Loucy (cell line): ENCODE measurements around the gene PDE6C.

Source experiments
- H2AFZ ChIP-seq: fragments of 200-600 bp; sonication (generic); 2 replicates; pipeline ENCODE4 v1.6.0; 2016; ENCODE audit warnings: antibody characterized with exemption, mild to moderate bottlenecking, low read length, moderate library complexity
- H3F3A ChIP-seq: fragments of 200-600 bp; 2 replicates; pipeline ENCODE4 v1.6.0; 2016; ENCODE audit warnings: antibody characterized with exemption, low read depth, mild to moderate bottlenecking
- H3K27me3 ChIP-seq: fragments of 200-600 bp; sonication (generic); 2 replicates; pipeline ENCODE4 v1.6.1; 2014; ENCODE audit warnings: low read length, mild to moderate bottlenecking; ENCODE audit not compliant: insufficient read depth, poor library complexity, severe bottlenecking
- H3K36me3 ChIP-seq: fragments of 200-600 bp; sonication (generic); 2 replicates; pipeline ENCODE4 v1.6.1; 2016; ENCODE audit warnings: low read length; ENCODE audit not compliant: insufficient read depth
- H3K4me1 ChIP-seq: fragments of 200-600 bp; sonication (generic); 2 replicates; pipeline ENCODE4 v1.5.1; 2014; ENCODE audit warnings: low read length, mild to moderate bottlenecking; ENCODE audit not compliant: insufficient read depth, poor library complexity, severe bottlenecking
- H3K4me2 ChIP-seq: fragments of 200-600 bp; sonication (generic); 2 replicates; pipeline ENCODE4 v1.6.0; 2014; ENCODE audit warnings: antibody characterized with exemption, low read length, low read depth, mild to moderate bottlenecking; ENCODE audit not compliant: poor library complexity, severe bottlenecking
- H3K4me3 ChIP-seq: fragments of 200-600 bp; sonication (generic); 2 replicates; pipeline ENCODE4 v1.5.1; 2014; ENCODE audit warnings: low read length, mild to moderate bottlenecking, mixed read lengths; ENCODE audit not compliant: poor library complexity, severe bottlenecking
- H3K79me2 ChIP-seq: fragments of 200-600 bp; sonication (generic); 2 replicates; pipeline ENCODE4 v1.6.1; 2014; ENCODE audit warnings: low read length; ENCODE audit not compliant: insufficient read depth
- H3K9ac ChIP-seq: fragments of 200-600 bp; sonication (generic); 2 replicates; pipeline ENCODE4 v1.6.0; 2014; ENCODE audit warnings: mild to moderate bottlenecking, low read depth, low read length, moderate library complexity; ENCODE audit not compliant: poor library complexity, severe bottlenecking
- H3K9me2 ChIP-seq: fragments of 200-600 bp; sonication (generic); replicated peaks from 2 replicates; pipeline ENCODE4 v1.6.1; 2016; ENCODE audit warnings: low read depth, low read length, mixed read lengths
- H3K9me3 ChIP-seq: fragments of 200-600 bp; sonication (generic); 2 replicates; pipeline ENCODE4 v1.6.1; 2014; ENCODE audit warnings: mild to moderate bottlenecking, antibody characterized with exemption, low read length, low read depth; ENCODE audit not compliant: insufficient read depth
- H4K20me1 ChIP-seq: fragments of 200-600 bp; sonication (generic); 2 replicates; pipeline ENCODE4 v1.6.0; 2014; ENCODE audit warnings: antibody characterized with exemption, low read length, mild to moderate bottlenecking; ENCODE audit not compliant: insufficient read depth, poor library complexity, severe bottlenecking
- EZH2phosphoT487 ChIP-seq: fragments of 200-600 bp; IDR thresholded peaks from 2 replicates; pipeline ENCODE4 v1.6.1; 2018; ENCODE audit warnings: antibody characterized with exemption, mild to moderate bottlenecking, moderate library complexity, borderline replicate concordance
- TF ChIP-seq, protein P1 (sequence below): fragments of 200-600 bp; sonication (generic); conservative IDR thresholded peaks from 2 replicates; pipeline ENCODE4 v1.5.1; 2014; ENCODE audit warnings: mild to moderate bottlenecking, antibody characterized with exemption, low read length

PDE6C gene

DNA sequence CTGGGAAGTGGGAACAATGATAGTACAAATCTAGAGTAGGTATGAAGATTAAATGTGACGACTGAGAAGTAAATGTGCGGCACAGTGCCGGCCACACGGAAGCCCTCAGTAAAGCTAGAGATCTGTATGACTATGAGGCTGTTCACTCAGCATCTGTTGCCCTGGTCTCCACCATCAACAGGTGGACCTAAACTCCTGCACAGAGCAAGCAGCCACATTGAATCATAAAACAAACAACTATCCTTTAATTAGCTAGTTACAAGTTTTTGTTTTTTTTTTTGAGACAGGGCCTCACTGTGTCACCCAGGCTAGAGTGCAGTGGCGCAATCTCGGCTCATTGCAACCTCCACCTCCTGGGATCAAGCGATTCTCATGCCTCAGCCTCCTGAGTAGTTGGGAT, 27.9 kb upstream of the PDE6C start:
- Histone ChIP-seq H3K9ac (no peak overlapping the region), H4K20me1 (no peaks in the 10 kb centered on the region), H3K9me3 (no peaks in the 10 kb centered on the region), H2AFZ (no peak overlapping the region), H3K4me2 (no peak overlapping the region), H3K4me1 (no peaks in the 10 kb centered on the region), H3K9me2 (no peaks in the 10 kb centered on the region), H3K36me3 (no peaks in the 10 kb centered on the region), H3K27me3 (no peaks in the 10 kb centered on the region), H3K4me3 (no peak overlapping the region), H3K79me2 (no peaks in the 10 kb centered on the region), H3F3A (no peaks in the 10 kb centered on the region)
- TF ChIP-seq EZH2phosphoT487 = no peak
- TF ChIP-seq, protein P1, sequence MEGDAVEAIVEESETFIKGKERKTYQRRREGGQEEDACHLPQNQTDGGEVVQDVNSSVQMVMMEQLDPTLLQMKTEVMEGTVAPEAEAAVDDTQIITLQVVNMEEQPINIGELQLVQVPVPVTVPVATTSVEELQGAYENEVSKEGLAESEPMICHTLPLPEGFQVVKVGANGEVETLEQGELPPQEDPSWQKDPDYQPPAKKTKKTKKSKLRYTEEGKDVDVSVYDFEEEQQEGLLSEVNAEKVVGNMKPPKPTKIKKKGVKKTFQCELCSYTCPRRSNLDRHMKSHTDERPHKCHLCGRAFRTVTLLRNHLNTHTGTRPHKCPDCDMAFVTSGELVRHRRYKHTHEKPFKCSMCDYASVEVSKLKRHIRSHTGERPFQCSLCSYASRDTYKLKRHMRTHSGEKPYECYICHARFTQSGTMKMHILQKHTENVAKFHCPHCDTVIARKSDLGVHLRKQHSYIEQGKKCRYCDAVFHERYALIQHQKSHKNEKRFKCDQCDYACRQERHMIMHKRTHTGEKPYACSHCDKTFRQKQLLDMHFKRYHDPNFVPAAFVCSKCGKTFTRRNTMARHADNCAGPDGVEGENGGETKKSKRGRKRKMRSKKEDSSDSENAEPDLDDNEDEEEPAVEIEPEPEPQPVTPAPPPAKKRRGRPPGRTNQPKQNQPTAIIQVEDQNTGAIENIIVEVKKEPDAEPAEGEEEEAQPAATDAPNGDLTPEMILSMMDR = no peak

DNA sequence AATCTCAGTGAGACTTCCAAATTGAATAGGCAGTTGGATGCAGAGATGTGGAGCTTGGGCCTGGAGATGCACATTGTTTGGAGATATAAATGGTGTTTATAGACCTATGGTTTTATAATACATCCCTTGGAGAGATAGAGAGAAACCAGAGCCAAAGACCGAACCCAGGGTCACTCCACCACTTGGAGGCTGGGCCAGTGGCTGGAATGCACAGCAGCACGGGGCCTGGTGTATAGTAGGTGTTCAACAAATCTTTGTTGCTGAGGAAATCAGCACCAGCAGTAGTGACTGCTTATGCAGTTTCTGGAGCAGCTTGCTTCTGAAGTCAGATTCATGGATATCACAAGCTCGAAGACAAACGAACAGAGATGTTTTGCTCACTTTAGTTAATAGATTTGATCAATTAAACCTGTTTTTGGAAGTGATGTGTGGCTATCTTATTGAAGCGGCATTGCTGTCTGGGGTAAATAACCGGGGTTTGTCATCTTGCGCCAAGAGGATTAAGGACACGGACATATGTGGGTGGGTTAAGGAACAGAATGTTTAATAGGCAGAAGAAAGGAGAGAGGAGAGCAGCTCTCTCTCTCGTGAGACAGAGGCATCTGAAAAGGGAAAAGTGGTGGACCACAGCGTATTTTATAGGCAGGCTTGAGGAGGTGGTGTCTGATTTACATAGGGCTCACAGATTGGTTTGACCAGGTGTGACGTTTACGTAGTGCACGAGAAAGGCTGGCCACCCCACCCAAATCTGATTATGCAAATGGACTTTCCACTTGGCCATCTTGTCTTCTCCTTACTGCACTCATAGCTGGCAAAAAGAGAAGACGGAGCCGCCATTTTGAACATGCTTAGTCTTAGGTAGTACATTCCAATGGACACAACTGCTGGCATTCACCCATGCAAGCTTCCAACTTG, 22.4 kb upstream of the PDE6C start:
- H3K4me1 ChIP-seq = no peaks in the 10 kb centered on the region
- H3K9me2 ChIP-seq = no peaks in the 10 kb centered on the region
- H3K9ac ChIP-seq = no peak overlapping the region
- no peak overlapping the region for H2AFZ ChIP-seq
- H3K36me3 ChIP-seq = no peaks in the 10 kb centered on the region
- no peaks in the 10 kb centered on the region for H3K9me3 ChIP-seq
- H4K20me1 ChIP-seq = no peaks in the 10 kb centered on the region
- H3K4me2 ChIP-seq = no peak overlapping the region
- no peak overlapping the region for H3K4me3 ChIP-seq
- no peaks in the 10 kb centered on the region for H3F3A ChIP-seq
- H3K79me2 ChIP-seq = no peaks in the 10 kb centered on the region
- no peaks in the 10 kb centered on the region for H3K27me3 ChIP-seq
- TF ChIP-seq EZH2phosphoT487 = no peak
- TF ChIP-seq, protein P1 = no peak

DNA sequence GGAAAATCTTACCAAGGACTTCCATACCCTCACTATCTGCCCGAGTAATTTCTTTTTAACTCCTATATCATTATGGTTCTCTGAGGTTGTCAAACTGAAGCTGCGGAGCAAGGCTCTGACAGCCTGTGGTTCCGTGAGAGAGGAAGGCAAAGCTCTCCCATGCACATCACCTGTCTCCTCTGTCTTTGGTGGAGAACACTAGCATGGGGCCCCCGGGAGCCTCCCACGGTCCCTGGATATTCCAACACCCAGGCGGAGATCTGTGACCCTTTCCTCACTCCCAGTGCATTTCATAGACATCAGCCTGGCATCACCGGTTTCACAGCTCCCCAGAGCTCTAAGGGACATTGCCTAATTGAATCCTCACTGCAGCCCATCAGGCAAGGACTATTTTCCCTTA, 21.7 kb upstream of the PDE6C start:
- Histone ChIP-seq H3F3A (no peaks in the 10 kb centered on the region), H3K4me3 (no peak overlapping the region), H3K79me2 (no peaks in the 10 kb centered on the region), H2AFZ (no peak overlapping the region), H3K9me3 (no peaks in the 10 kb centered on the region), H3K9ac (no peak overlapping the region), H3K4me2 (no peak overlapping the region), H3K36me3 (no peaks in the 10 kb centered on the region), H3K9me2 (no peaks in the 10 kb centered on the region), H3K27me3 (no peaks in the 10 kb centered on the region), H3K4me1 (no peaks in the 10 kb centered on the region), H4K20me1 (no peaks in the 10 kb centered on the region)
- TF ChIP-seq EZH2phosphoT487 = no peak
- TF ChIP-seq, protein P1 = no peak
